HepG2 (cell line): ENCODE measurements around the gene ARMC5. TPM values are rescaled to one million over a fixed set of nuclear protein-coding genes. Genes with fewer than 3 reads are reported as not detected.
A peak's percentile ranks its signal among the peaks of the same experiment; 100 is the strongest.

Experiments used
- AKAP8 ChIP-seq: sonication (generic); formaldehyde crosslinking; IDR thresholded peaks from 2 replicates; pipeline ENCODE4 v1.5.1; 2020; ENCODE audit warnings: mild to moderate bottlenecking, missing genetic modification reagents
- ATRX ChIP-seq: sonication (generic); formaldehyde crosslinking; IDR thresholded peaks from 2 replicates; pipeline ENCODE4 v1.4.0; 2020; ENCODE audit warnings: missing genetic modification reagents, borderline replicate concordance
- CC2D1A ChIP-seq: sonication (generic); formaldehyde crosslinking; IDR thresholded peaks from 2 replicates; pipeline ENCODE4 v1.8.1; 2023; ENCODE audit warnings: mild to moderate bottlenecking, missing genetic modification reagents
- CHCHD3 ChIP-seq: sonication (generic); formaldehyde crosslinking; IDR thresholded peaks from 2 replicates; pipeline ENCODE4 v1.8.0; 2022; ENCODE audit warnings: mild to moderate bottlenecking, missing genetic modification reagents, moderate library complexity
- E2F5 ChIP-seq: sonication (generic); formaldehyde crosslinking; conservative IDR thresholded peaks from 2 replicates; pipeline ENCODE4 v1.4.0; 2020; ENCODE audit warnings: missing genetic modification reagents
- FOXA3 ChIP-seq: IDR thresholded peaks from 2 replicates; pipeline ENCODE4 v1.6.1; 2016; ENCODE audit warnings: missing genetic modification reagents, missing compliant biosample characterization
- HINFP ChIP-seq: sonication (generic); formaldehyde crosslinking; IDR thresholded peaks from 2 replicates; pipeline ENCODE4 v1.4.0; 2020; ENCODE audit warnings: low read depth, mild to moderate bottlenecking, missing genetic modification reagents
- HMG20A ChIP-seq: IDR thresholded peaks from 2 replicates; pipeline ENCODE4 v1.6.1; 2016; ENCODE audit warnings: borderline replicate concordance
- IRF2 ChIP-seq: IDR thresholded peaks from 2 replicates; pipeline ENCODE4 v1.6.1; 2018; ENCODE audit warnings: missing genetic modification reagents, missing compliant biosample characterization
- NFE2L2 ChIP-seq: fragments of 150-350 bp; IDR thresholded peaks from 2 replicates; pipeline ENCODE4 v1.6.1; 2014; ENCODE audit warnings: low read length
- RFX5 ChIP-seq: IDR thresholded peaks from 2 replicates; pipeline ENCODE4 v1.6.1; 2011; ENCODE audit warnings: low read depth, low read length, improper control_type of control experiment
- SNAPC2 ChIP-seq: sonication (generic); formaldehyde crosslinking; IDR thresholded peaks from 2 replicates; pipeline ENCODE4 v1.8.1; 2022; ENCODE audit warnings: mild to moderate bottlenecking, missing genetic modification reagents
- TIGD3 ChIP-seq: sonication (generic); formaldehyde crosslinking; IDR thresholded peaks from 2 replicates; pipeline ENCODE4 v1.5.1; 2020; ENCODE audit warnings: mild to moderate bottlenecking, missing genetic modification reagents, borderline replicate concordance
- XBP1 ChIP-seq: sonication (generic); formaldehyde crosslinking; IDR thresholded peaks from 2 replicates; pipeline ENCODE4 v1.5.0; 2020; ENCODE audit warnings: missing genetic modification reagents
- YY1 ChIP-seq: IDR thresholded peaks from 2 replicates; pipeline ENCODE4 v1.6.1; 2011; ENCODE audit warnings: low read length, low read depth, moderate library complexity, mild to moderate bottlenecking; ENCODE audit not compliant: insufficient read depth, insufficient replicate concordance
- ZFYVE20 ChIP-seq: sonication (generic); formaldehyde crosslinking; IDR thresholded peaks from 2 replicates; pipeline ENCODE4 v1.8.0; 2023; ENCODE audit warnings: low read depth, mild to moderate bottlenecking, moderate library complexity, missing genetic modification reagents, borderline replicate concordance
- ZMYM4 ChIP-seq: sonication (generic); formaldehyde crosslinking; IDR thresholded peaks from 2 replicates; pipeline ENCODE4 v1.8.1; 2023; ENCODE audit warnings: mild to moderate bottlenecking, missing genetic modification reagents
- ZNF234 ChIP-seq: sonication (generic); formaldehyde crosslinking; conservative IDR thresholded peaks from 2 replicates; pipeline ENCODE4 v1.5.1; 2020; ENCODE audit warnings: mild to moderate bottlenecking, missing genetic modification reagents
- ZNF256 ChIP-seq: sonication (generic); formaldehyde crosslinking; conservative IDR thresholded peaks from 2 replicates; pipeline ENCODE4 v1.4.0; 2020; ENCODE audit warnings: missing genetic modification reagents
- ZNF30 ChIP-seq: sonication (generic); formaldehyde crosslinking; IDR thresholded peaks from 2 replicates; pipeline ENCODE4 v1.5.0; 2020; ENCODE audit warnings: mild to moderate bottlenecking, missing genetic modification reagents
- ZNF510 ChIP-seq: sonication (generic); formaldehyde crosslinking; IDR thresholded peaks from 2 replicates; pipeline ENCODE4 v1.4.0; 2020; ENCODE audit warnings: low read depth, mild to moderate bottlenecking, missing genetic modification reagents
- ZNF513 ChIP-seq: sonication (generic); formaldehyde crosslinking; conservative IDR thresholded peaks from 2 replicates; pipeline ENCODE4 v1.5.0; 2020; ENCODE audit warnings: missing genetic modification reagents
- ZNF746 ChIP-seq: sonication (generic); formaldehyde crosslinking; IDR thresholded peaks from 2 replicates; pipeline ENCODE4 v1.8.0; 2022; ENCODE audit warnings: mild to moderate bottlenecking, missing genetic modification reagents
- ZNF749 ChIP-seq: sonication (generic); formaldehyde crosslinking; IDR thresholded peaks from 2 replicates; pipeline ENCODE4 v1.8.0; 2022; ENCODE audit warnings: mild to moderate bottlenecking, missing genetic modification reagents, moderate library complexity, borderline replicate concordance
- ZNF850 ChIP-seq: sonication (generic); formaldehyde crosslinking; conservative IDR thresholded peaks from 2 replicates; pipeline ENCODE4 v1.9.0; 2021; ENCODE audit warnings: mild to moderate bottlenecking, missing genetic modification reagents
- polyA plus RNA-seq, 8 experiments: library from polyadenylated mRNA; depleted of rRNA in 3 of 8; stranded (reverse) in 7 of 8; unstranded in 1 of 8; fragments of >200 nt; fragmentation: Illumina TruSeq in 4 of 8; extraction: Trizol in 4 of 8; gene quantifications; 2 replicates each; pipeline versions ENCODE4 v1.2.1 to v1.2.3, GENCODE V29; 2011 to 2016; ENCODE audit warnings: low read depth in 4 of 8, missing spikeins in 1 of 8, mixed read lengths in 1 of 8; ENCODE audit not compliant: insufficient read depth in 1 of 8
- total RNA-seq, 5 experiments: library from RNA; depleted of rRNA; stranded (reverse); fragments of >200 nt; fragmentation: Illumina TruSeq; extraction: Trizol; gene quantifications; 2 replicates each; pipeline ENCODE4 v1.2.3, GENCODE V29; 2016; ENCODE audit warnings: low read depth in 1 of 5

ARMC5 gene
- total and polyA plus RNA-seq, 2 of the 13 experiments (the other 11 are each of a cell fraction or from before 2014, with no cell fraction given): 10.8 to 22.3 TPM

GRCh38 chr16:31458844-31459686 lies at the start of gene ARMC5 (continued):
- TF ChIP-seq TIGD3 (CRISPR knock-in tag) (no peak; the same call in 1 of the 2 replicates), E2F5 (CRISPR knock-in tag) (peak; percentile 83; the same call in 1 of the 2 replicates), ZNF850 (CRISPR knock-in tag) (no peak), XBP1 (peak; percentile 65; the same call in 1 of the 2 replicates), ZNF510 (CRISPR knock-in tag) (peak; percentile 80; the same call in 1 of the 2 replicates), ZNF513 (CRISPR knock-in tag) (no peak; the same call in 1 of the 2 replicates), ZNF746 (no peak), ZNF234 (CRISPR knock-in tag) (no peak), HINFP (CRISPR knock-in tag) (peak; percentile 86), ZNF256 (CRISPR knock-in tag) (peak; percentile 40; the same call in 1 of the 2 replicates), RFX5 (no peak), IRF2 (CRISPR knock-in tag) (peak; percentile 98), FOXA3 (peak; percentile 56; the same call in 1 of the 2 replicates), CHCHD3 (CRISPR knock-in tag) (no peak), ATRX (CRISPR knock-in tag) (no peak), ZFYVE20 (CRISPR knock-in tag) (peak; percentile 67; the same call in 1 of the 2 replicates), ZNF30 (CRISPR knock-in tag) (peak; percentile 87; the same call in 1 of the 2 replicates), SNAPC2 (CRISPR knock-in tag) (peak; percentile 67; the same call in 1 of the 2 replicates), YY1 (peak; percentile 98), NFE2L2 (no peak), CC2D1A (CRISPR knock-in tag) (0 out of 2 replicates have a peak, but pooled peaks have one; percentile 27), HMG20A (CRISPR knock-in tag) (no peak), AKAP8 (peak; percentile 87), ZMYM4 (CRISPR knock-in tag) (peak; percentile 74; the same call in 1 of the 2 replicates), ZNF749 (CRISPR knock-in tag) (peak; percentile 93; the same call in 1 of the 2 replicates)
